8988T (cell line): Measurements from ENCODE around the gene TIGD3.
"Not testable (repeated sequence)": the region's sequence is repeated elsewhere in the genome, so short reads cannot be mapped to it uniquely, and the experiment has no call there.

Experiments
- DNase-seq: peaks from one replicate; pipeline ENCODE4 v3.0.0; 2011

The TIGD3 gene

DNA sequence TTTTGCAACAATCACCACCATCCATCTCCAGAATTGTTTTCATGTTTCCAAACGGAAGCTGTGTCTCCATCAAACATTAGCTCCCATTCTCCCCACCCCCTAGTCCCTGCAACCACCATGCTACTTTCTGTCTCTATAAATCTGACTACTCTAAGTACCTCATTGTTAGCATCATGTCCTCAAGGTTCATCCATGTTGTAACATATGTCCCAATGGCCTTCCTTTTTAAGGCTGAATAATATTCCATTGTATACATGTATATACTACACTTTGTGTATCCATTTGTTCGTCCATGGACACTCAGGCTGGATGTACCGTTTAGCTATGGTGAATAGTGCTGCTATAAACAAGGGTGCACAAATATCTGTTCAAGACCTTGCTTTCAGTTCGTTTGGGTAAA lies 29.1 kb upstream of the TIGD3 start:
- DNase-seq: no peak

DNA sequence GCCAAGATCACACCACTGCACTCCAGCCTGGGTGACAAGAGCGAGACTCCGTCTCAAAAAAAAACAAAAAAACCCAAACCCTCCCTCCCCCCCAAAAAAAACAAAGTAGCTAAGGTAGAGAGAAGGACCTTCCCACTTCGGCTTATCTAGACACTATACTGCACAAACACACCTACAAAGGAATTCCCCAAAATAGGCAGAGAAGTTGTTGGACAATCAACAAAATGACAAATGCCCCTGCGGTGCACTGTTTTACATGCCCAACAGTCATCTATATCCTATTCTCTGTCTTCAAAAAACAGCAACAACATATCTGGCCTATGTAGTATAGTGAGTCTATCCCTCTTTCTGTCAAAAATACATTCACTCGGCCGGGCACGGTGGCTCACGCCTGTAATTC lies 27.5 kb upstream of the TIGD3 start:
- DNase-seq: no peak

DNA sequence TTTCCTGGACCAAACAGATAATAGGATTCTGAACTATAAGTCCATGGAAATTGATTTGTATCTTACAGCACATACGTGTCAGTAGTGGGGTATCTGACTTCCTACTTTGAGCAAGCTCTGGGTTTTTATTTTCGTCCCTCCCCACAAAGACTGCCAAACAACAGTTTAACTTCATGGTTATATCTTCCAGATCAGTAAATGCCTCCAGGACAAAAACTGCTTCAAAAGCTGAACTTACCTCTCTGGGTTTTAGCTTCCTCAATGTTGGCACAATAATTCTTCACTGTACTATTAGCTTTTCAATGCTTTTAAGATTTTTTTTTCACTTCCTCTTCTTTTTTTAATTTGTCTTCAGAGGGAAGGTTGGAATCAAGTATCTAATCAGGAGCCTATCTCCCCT lies 25.1 kb upstream of the TIGD3 start:
- DNase-seq: no peak

DNA sequence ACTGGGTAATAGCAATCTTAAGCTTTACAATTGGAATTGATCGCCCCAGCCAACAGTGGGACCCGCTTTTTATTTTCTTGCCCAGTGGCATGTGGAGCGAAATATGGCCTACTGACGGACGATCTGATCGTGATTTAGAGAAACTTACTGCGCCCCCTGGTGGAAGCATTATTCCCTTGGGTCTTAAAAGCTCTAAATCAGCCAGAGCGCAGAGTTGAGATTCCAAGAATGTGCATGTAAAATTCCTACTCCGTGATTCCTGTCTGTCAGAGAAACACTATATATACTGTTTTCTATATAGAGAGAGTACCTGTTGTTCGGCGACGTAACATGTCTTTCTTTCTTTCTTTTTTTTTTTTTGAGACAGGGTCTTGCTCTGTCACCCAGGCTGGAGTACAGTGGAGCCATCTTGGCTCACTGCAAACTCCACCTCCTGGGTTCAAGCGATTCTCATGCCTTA lies 24.6 kb upstream of the TIGD3 start:
- DNase-seq: no peak

DNA sequence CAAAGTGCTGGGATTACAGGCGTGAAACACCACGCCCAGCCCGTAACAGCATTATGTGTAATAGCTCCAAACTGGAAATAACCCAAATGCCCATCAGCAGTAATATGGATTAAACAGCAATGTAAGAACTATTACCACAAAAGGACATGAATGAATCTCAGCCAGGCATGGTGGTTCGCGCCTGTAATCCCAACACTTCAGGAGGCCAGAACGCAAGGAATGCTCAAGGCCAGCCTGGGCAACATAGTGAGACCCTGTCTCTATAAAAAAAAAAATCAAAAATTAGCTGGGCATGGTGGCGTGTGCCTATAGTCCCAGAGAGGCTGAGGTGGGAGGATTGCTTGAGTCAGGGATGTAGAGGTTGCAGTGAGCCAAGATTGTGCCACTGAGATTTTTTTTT lies 24.0 kb upstream of the TIGD3 start:
- no peak for DNase-seq

DNA sequence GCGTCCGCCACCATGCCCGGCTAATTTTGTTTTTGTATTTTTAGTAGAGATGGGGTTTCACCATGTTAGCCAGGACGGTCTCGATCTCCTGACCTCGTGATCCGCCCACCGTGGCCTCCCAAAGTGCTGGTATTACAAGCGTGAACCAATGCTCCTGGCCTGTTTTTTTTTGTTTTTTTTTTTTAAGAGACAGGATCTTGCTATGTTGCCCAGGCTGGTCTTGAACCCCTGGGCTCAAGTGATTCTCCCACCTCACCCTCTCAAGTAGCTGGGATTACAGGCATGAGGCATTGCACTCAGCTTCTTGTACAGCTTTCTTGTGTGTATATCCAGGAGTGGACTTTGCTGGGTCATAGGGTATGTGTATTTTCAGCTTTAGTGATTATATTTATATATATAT lies 22.0 kb upstream of the TIGD3 start:
- DNase-seq: not testable (repeated sequence)

DNA sequence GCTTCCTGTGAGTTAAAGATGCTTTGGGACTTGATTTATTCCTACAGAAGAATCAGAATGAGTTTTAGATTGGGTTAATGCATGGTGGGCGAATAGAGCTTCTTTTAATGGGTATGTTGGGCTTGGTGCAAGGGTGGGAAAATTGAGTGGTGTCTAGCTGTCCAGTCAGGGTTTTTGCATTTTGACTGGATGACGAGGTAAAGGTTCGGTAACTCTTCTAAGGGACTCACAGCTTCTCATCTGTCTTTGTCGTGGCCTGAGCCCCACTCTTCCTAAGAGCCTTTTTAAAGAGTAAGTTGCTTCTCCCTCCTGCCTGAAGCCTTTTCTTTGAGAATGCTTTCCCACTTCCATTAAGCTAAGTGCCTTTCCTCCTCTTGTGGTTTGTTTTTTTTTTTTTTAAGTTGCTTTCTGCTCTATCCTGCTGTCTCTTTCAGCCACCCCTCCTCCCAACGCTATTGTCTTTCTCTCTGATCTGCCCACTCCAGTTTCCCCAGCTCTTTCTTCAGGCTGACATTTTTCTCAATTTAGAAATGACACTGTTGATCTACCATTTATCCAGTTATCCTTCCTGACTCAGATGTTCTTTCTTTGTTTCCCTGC lies 19.8 kb upstream of the TIGD3 start:
- DNase-seq: no peak

DNA sequence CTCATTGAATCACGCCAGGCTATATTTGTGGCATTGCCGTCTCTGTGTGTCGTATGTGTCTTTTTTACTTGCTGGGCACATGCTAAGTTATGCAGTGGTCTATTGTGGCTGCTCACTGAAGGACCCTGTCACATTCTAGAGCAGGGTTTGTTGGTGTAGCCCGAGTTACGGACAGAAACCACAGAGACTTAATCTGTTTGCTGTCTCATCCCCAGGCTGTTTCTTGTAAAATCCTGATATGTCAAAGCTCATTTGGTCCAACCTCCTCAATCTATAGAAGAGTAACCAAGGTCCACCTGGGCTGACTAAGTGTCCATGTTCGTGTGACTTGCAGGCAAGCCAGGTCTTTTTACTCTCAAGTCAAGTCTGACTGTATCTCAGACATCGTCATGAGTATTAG lies 15.9 kb upstream of the TIGD3 start:
- DNase-seq: no peak

DNA sequence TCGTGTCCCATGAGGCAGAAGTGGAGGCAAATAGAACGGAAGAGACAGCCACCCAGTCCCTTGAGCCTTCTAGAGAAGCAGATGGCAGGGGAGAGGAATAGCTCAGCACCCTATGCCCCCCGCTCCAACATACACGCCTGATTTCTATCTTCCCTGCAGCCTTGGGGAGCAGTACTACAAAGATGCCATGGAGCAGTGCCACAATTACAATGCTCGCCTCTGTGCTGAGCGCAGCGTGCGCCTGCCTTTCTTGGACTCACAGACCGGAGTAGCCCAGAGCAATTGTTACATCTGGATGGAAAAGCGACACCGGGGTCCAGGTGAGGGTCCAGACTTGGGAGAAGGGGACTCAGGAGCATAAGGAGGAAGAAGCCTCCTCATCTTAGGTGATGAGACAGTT lies 14.3 kb upstream of the TIGD3 start:
- DNase-seq: no peak

DNA sequence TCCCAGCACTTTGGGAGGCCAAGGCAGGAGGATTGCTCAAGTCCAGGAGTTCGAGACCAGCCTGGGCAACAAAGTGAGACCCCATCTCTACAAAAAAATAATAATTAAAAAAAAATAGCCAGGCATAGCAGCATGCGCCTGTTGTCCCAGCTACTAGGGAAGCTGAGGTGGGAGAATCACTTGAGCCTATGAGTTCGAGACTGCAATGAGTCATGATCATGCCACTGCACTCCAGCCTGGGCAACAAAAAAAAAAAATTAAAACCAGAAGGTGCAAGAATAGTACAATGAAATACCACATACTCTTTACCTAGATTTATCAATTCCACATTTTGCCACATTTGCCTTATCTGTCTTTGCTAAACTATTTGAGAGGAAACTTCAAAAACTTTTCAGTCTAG lies 12.7 kb upstream of the TIGD3 start:
- no peak for DNase-seq

DNA sequence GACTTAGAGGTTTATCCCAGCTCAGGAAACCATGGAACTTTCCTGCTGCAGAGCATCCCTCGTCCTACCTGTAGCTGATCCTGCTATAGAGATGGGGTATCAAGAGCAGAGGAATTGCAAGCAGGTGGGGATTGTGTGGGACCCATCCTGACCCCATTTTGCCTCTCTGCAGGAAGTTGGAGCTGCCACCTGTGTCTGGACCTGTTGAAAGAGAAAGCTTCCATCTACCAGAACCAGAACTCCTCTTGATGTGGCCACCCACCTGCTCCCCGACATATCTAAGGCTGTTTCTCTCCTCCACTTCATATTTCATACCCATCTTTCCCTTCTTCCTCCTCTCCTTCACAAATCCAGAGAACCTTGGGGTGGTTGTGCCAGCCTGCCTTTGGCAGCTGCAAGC lies 3.0 kb upstream of the TIGD3 start:
- DNase-seq: no peak

DNA sequence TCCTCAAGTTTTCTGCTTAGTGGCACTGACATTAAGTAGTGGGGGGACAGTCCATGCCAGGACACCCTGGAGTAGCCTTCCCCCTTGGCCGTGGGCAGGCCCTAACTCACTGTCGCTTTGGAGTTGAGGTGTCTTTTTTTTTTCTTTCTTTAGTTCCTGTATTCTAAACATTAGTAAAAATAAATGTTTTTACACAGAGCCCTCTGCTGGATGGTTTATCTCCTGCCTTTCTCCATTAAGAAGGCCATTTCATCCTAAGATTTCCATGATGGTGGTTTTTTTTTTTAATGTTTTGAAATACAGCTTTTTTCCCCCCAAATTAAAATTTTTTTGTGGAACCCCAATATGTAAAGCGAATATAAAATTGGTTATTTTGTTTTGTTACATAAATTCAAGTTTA lies 1.8 kb upstream of the TIGD3 start:
- no peak for DNase-seq

DNA sequence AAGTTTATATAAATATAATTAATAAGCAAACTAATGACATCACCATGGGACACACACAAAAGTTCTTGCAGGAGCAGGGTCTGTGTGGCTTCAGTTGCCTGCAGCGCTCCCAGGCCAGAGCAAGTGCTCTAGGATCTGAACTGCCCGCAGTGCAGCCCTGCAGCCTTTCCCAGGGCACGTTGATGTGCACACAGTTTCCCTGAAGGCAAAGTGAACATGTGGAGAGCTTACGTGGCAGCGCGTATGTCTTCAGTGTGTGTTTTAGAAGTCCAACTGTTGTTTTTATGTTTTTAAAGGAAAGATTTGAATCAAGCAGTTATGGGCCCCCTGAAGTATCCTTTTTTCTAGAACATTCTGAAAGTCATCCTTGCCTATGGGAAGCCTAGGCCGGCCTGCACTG lies 1.2 kb upstream of the TIGD3 start:
- no peak for DNase-seq

DNA sequence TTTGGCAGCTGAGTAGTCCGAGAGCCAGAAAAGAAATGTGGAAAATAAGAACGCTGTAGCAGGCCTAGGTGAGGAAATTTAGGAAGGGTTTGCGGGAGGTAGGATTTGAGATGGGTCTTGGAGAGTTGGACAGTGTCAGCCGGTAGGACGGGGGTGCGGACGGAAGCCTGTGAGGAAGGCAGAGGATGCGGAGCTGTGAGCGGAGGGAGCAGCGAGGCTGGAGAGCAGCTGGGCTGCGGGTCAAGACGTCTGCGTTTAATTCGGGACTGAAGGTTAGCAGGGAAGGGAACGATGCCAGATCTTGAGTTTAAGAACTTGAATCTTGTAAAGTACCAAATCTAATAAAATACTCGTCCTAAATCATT lies 669 bp upstream of the TIGD3 start:
- no peak for DNase-seq

DNA sequence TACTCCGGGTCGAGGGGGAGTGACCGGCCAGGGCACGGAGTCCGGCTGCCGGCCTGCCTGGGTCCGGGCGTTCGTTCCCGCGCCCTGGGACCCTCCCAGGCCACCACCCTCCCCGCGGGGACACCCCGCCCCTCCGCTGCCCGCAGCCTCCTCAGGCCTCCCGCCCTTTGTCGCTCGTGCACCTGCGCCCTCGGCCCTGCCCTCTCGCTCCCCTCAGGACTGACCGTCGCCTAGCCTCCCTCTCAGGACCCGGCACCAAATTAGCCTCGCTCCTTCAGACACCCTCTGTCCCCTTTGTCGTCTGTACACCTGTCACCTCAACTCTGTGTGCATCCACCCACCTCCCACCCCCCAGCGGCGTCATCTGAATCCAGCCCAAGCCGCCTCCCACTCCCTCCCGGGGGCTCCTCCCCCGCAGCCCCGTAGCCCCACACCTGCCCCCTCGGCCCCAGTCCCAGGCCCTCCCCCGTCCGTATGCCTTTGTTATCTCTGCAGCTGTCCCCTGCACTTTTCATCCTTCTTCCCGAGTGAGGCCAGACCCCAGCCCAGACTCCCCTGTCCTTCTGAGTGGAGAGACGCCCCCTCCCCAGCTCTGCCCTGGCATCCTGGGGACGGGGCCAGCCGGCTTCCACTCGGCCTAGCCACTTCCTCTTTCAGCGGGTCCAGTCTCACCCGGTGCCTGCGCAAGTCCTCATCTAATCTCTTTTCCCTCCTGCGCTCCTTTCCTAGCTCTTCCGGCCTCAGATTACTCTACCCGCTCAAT lies 643 bp downstream of the TIGD3 start:
- DNase-seq: peak; percentile 78

DNA sequence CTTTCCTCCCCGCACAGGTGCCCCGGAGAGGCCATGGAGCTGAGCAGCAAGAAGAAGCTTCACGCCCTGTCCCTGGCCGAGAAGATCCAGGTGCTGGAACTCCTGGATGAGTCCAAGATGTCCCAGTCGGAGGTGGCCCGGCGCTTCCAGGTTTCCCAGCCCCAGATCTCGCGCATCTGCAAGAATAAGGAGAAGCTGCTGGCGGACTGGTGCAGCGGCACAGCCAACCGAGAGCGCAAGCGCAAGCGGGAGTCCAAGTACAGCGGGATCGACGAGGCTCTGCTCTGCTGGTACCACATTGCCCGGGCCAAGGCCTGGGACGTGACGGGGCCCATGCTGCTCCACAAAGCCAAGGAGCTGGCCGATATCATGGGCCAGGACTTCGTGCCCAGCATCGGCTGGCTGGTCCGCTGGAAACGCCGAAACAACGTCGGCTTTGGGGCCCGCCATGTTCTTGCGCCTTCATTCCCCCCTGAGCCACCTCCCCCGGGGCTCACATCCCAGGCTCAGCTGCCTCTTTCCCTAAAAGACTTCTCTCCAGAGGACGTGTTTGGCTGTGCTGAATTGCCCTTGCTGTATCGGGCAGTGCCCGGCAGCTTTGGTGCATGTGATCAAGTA lies 1.3 kb downstream of the TIGD3 start:
- DNase-seq: no peak

DNA sequence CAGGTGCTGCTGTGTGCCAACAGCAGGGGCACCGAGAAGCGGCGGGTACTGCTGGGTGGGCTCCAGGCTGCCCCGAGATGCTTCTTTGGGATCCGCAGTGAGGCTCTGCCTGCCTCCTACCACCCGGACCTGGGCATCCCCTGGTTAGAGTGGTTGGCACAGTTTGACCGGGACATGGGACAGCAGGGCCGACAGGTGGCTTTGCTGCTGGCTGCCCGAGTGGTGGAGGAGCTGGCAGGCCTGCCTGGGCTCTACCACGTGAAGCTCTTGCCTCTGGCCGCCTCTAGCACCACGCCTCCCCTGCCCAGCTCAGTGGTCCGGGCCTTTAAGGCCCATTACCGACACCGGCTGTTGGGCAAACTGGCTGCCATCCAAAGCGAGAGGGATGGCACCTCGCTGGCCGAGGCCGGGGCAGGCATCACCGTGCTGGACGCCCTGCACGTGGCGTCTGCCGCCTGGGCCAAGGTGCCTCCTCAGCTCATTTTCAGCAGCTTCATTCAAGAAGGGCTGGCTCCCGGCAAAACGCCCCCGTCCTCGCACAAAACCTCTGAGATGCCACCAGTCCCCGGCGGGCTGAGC lies 1.9 kb downstream of the TIGD3 start:
- no peak for DNase-seq

DNA sequence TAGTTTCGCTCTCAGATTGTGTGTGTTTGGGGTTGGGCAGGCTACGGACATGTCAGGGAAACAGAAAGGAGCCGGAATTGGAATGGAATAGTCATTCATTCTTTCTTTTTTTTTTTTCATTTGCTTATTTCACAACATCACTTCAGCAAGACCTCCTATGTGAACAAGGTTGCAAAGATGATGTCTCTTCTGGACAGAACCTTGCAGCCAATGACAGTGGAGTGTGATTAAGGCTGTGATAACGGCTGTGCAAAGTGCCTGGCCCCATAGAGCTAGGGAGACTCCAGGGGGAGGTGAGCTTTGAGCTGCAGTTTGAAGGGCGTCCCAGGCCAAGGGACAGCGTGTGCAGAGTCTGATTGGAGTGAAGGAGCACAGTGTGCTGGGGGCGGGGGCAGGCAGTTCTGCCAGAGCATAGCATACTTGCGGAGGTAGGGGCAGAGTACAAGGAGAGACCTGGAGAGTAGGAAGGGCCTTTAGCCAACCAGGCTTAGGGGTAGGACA lies 3.4 kb downstream of the TIGD3 start:
- DNase-seq: no peak

DNA sequence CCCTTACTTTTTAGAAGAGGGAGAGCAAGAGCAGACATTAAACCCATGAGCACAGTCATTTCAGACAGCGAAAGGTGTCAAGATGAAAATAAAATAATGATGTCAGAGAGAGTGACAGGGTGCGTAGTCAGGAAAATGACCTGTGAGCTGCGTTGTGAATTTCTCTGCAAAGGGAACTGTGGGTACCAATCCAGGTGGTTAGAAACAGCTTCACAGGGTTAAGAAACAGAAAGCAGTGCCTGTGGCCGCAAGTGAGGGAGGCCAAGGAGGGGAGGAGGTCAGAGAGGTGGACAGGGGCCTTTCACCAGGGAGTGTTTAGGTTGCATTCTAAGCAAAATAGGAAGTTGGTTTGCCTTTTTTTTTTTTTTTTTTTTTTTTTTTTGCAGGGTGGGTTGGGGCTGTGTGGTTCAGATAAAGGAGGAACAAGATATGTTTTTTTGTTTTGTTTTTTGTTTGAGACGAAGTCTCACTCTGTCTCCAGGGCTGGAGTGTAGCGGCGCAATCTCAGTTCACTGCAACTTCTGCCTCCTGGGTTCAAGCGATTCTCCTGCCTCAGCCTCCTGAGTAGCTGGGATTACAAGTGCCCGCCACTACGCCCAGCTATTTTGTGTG lies 7.9 kb downstream of the TIGD3 start:
- DNase-seq: no peak

DNA sequence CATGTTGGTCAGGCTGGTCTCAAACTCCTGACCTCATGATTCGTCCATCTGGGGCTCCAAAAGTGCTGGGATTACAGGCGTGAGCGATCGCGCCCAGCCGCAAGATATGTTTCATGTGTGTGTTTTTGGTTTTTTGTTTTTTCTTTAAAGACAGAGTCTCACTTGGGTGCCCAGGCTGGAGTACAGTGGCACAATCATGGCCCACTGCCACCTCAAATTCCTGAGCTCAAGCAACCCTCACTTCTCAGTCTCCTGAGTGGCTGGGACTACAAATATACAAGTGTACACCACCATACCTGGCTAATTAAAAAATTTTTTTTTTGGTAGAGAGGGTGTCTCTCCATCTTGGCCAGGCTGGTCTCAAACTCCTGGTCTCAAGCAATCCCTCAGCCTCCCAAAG lies 8.4 kb downstream of the TIGD3 start:
- DNase-seq: no peak

DNA sequence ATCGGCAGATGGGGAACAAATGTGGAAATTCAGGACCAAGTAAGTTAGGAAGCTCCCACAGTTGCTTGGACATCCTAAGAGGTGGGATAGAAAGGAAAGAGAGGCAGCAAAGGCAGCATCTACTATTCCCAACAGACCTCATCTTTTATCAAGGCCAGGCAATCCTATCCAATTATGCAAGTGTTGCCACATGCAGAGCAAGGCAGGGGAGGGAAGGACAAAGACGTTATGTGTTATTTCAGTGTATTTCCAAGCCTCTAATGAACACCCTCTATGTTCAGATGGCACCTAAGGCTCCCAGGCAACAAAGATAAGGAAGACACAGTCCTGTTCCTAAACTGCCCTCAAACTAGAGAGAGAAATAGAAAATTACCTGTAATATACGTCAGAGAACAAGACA lies 9.2 kb downstream of the TIGD3 start:
- DNase-seq: no peak

DNA sequence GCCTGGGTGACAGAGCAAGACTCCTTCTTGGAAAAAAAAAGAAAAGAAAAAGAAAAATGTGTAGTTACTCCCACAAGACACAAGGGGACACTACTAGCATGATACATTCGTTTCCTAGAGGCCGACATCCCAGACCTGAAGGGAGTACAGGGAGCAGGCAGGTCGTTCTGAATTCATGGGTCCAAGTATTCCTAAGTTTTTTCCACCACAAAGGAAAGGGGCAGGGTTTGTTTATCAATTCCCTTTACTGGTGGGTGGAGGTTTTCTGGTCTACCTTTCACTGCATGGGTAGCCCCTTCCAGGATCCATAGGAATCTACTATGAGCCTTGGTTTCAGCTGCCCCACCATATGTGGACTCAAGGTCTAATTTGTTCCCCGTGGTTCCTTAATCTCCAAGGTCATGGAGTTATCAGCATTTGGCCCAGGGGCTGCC lies 11.8 kb downstream of the TIGD3 start:
- DNase-seq: peak; percentile 82

DNA sequence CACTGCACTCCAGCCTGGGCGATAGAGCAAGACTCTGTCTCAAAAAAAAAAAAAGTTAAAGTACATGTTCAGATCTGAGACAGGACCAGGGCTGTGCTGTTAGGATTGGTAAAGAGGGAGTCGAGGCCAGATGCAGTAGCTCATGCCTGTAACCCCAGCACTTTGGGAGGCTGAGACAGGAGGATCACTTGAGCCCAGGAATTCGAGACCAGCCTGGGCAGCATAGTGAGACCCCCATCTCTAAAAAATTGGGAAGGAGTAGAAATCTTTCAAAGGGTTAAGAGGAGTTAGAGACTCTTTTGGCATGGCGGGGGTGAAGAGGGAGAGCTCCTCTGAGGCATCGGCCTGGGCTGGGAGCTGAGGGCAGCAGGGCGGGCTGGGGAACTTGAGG lies 16.1 kb downstream of the TIGD3 start:
- no peak for DNase-seq
